ENCODE data around the gene KPTN.
"Not testable (repeated sequence)": the region's sequence is repeated elsewhere in the genome, so short reads cannot be mapped to it uniquely, and the experiment has no call there.

KPTN gene

DNA sequence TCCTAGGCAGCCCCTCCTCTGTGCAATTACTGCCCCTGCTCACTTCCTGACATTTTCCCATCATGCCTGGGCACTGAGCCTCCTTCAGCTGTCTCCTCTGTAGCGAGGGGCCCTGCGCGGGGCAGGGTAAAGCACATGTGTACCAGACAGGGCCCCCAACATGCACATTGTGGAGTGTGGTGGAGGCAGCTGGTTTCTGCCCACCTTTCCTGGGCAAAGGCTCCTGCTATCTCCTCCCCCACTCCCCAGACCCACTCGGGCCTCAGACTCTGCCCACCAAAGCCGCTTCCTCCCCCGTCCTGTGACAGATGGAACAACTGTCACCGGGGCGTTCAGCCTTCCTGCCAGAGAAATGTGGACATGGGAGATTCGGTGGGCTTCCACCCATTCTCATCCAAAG, 2.9 kb upstream of the KPTN start:
- Histone ChIP-seq H3K27ac (ENCODE audit: low read length) (peak overlapping the region; percentile 44; the same call in 1 of the 2 replicates), H3F3A (ENCODE audit: insufficient read depth, low read length) (no peaks in the 10 kb centered on the region), H3K27me3 (replicated peaks; ENCODE audit: insufficient read depth, low read length) (no peaks in the 10 kb centered on the region), H3K36me3 (replicated peaks; ENCODE audit: insufficient read depth, low read length) (no peaks in the 10 kb centered on the region), H3K9me2 (replicated peaks; ENCODE audit: insufficient read depth, low read length) (no peaks in the 10 kb centered on the region), H2AFZ (ENCODE audit: low read length) (no peak overlapping the region), H3K4me3 (ENCODE audit: low read length) (no peak overlapping the region), H3K4me1 (ENCODE audit: low read length) (peaks cover 21% of the 10 kb centered on the region), H3K4me2 (ENCODE audit: low read depth, low read length) (no peak overlapping the region), H3K79me2 (ENCODE audit: low read length) (peaks cover 10% of the 10 kb centered on the region), H3K9me3 (replicated peaks; ENCODE audit: insufficient read depth, low read length) (no peaks in the 10 kb centered on the region), H3K9ac (ENCODE audit: low read length) (no peak overlapping the region), H4K20me1 (ENCODE audit: insufficient read depth, low read length) (no peaks in the 10 kb centered on the region)
- DNase-seq = no peak
- no peak for TF ChIP-seq EZH2phosphoT487 (IDR thresholded peaks at IDR 0.05; ENCODE audit: low read length)
- TF ChIP-seq, protein P1, sequence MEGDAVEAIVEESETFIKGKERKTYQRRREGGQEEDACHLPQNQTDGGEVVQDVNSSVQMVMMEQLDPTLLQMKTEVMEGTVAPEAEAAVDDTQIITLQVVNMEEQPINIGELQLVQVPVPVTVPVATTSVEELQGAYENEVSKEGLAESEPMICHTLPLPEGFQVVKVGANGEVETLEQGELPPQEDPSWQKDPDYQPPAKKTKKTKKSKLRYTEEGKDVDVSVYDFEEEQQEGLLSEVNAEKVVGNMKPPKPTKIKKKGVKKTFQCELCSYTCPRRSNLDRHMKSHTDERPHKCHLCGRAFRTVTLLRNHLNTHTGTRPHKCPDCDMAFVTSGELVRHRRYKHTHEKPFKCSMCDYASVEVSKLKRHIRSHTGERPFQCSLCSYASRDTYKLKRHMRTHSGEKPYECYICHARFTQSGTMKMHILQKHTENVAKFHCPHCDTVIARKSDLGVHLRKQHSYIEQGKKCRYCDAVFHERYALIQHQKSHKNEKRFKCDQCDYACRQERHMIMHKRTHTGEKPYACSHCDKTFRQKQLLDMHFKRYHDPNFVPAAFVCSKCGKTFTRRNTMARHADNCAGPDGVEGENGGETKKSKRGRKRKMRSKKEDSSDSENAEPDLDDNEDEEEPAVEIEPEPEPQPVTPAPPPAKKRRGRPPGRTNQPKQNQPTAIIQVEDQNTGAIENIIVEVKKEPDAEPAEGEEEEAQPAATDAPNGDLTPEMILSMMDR (IDR thresholded peaks at IDR 0.05; ENCODE audit: low read length) = no peak
- TF ChIP-seq EZH2 (optimal IDR thresholded peaks at IDR 0.05; ENCODE audit: low read depth, low read length) = no peak

DNA sequence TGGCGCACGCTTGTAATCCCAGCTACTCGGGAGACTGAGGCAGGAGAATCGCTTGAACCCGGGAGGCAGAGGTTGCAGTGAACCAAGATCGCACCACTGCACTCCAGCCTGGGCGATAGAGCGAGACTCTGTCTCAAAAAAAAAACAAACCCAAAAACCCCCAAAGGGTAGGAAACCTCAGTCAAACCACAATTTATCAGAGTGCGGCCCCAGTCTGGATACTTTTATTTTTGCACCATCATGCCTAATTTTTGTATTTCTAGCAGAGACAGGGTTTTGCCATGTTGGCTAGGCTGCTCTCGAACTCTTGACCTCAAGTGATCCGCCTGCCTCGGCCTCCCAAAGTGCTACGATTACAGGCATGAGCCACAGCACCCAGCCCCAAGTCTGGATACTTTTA, 2.2 kb upstream of the KPTN start:
- not testable (repeated sequence) for H3K27me3 ChIP-seq (replicated peaks; ENCODE audit: insufficient read depth, low read length); H4K20me1 ChIP-seq (ENCODE audit: insufficient read depth, low read length); H3K79me2 ChIP-seq (ENCODE audit: low read length); H3K4me2 ChIP-seq (ENCODE audit: low read depth, low read length); H3K4me3 ChIP-seq (ENCODE audit: low read length); H3K9me3 ChIP-seq (replicated peaks; ENCODE audit: insufficient read depth, low read length); H3K36me3 ChIP-seq (replicated peaks; ENCODE audit: insufficient read depth, low read length); H3K9me2 ChIP-seq (replicated peaks; ENCODE audit: insufficient read depth, low read length); H3F3A ChIP-seq (ENCODE audit: insufficient read depth, low read length); H3K9ac ChIP-seq (ENCODE audit: low read length); H3K27ac ChIP-seq (ENCODE audit: low read length); DNase-seq; H2AFZ ChIP-seq (ENCODE audit: low read length)
- peaks cover 21% of the 10 kb centered on the region for H3K4me1 ChIP-seq (ENCODE audit: low read length)

DNA sequence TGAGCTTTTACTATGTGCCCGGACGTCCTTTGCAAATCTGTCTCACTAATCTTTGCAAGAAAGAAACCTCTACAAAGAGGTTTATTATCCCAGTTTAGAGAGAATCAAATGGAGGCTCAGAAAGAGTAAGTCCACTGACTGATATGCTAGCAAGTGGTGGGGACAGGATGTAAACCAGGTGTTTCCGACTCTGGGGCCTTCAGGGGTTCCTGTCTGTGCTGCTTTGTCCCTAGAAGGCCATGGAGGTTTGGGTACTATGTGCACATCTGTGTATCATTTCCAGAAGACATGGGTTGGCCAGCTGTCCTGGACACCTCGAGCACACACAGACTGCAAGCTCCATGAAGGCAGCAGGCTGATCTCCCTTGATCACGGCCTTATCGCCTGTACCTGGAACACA, 1.2 kb upstream of the KPTN start:
- no peaks in the 10 kb centered on the region for H3K9me3 ChIP-seq (replicated peaks; ENCODE audit: insufficient read depth, low read length)
- H3K36me3 ChIP-seq (replicated peaks; ENCODE audit: insufficient read depth, low read length) = no peaks in the 10 kb centered on the region
- H3K79me2 ChIP-seq (ENCODE audit: low read length) = peaks cover 10% of the 10 kb centered on the region
- peaks cover 15% of the 10 kb centered on the region for H3K4me1 ChIP-seq (ENCODE audit: low read length)
- H2AFZ ChIP-seq (ENCODE audit: low read length) = no peak overlapping the region
- no peaks in the 10 kb centered on the region for H3K9me2 ChIP-seq (replicated peaks; ENCODE audit: insufficient read depth, low read length)
- H3F3A ChIP-seq (ENCODE audit: insufficient read depth, low read length) = no peaks in the 10 kb centered on the region
- H3K27ac ChIP-seq (ENCODE audit: low read length) = peak overlapping the region; percentile 81; the same call in 1 of the 2 replicates
- H3K9ac ChIP-seq (ENCODE audit: low read length) = peak overlapping the region; percentile 94; the same call in 1 of the 2 replicates
- peak overlapping the region; percentile 77 for H3K4me2 ChIP-seq (ENCODE audit: low read depth, low read length)
- DNase-seq = no peak
- TF ChIP-seq, protein P1 (IDR thresholded peaks at IDR 0.05; ENCODE audit: low read length) = no peak
- TF ChIP-seq EZH2phosphoT487 (IDR thresholded peaks at IDR 0.05; ENCODE audit: low read length) = no peak
- TF ChIP-seq EZH2 (optimal IDR thresholded peaks at IDR 0.05; ENCODE audit: low read depth, low read length) = no peak
- H3K27me3 ChIP-seq (replicated peaks; ENCODE audit: insufficient read depth, low read length) = peaks cover 6% of the 10 kb centered on the region; the same call in 1 of the 2 replicates
- H4K20me1 ChIP-seq (ENCODE audit: insufficient read depth, low read length) = no peaks in the 10 kb centered on the region
- H3K4me3 ChIP-seq (ENCODE audit: low read length) = peak overlapping the region; percentile 97

DNA sequence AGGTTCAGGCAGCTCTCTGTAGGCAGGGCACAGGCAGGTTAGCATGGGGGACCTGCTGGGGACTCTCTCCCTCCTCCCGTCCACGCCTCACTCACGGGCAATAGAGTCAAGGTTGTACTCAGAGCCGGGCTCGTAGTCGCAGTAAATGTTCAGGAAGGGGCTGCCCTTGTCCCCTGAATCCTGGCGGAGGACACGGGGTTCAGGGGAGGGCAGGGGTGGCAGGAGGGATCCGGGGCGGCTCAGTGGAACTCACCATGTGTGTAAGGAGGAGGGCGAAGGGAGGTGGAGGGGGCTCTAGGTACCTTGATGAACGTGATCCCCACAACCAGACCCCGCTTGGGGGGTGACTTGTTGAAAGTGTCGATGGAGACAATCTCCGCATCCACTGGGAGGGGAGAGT, 819 bp downstream of the KPTN start:
- Histone ChIP-seq H3K36me3 (replicated peaks; ENCODE audit: insufficient read depth, low read length) (no peaks in the 10 kb centered on the region), H3K4me1 (ENCODE audit: low read length) (peaks cover 15% of the 10 kb centered on the region), H2AFZ (ENCODE audit: low read length) (0 out of 2 replicates have a peak overlapping the region, but pooled peaks have one; percentile 22), H3F3A (ENCODE audit: insufficient read depth, low read length) (no peaks in the 10 kb centered on the region), H3K4me3 (ENCODE audit: low read length) (peak overlapping the region; percentile 97), H3K27ac (ENCODE audit: low read length) (no peak overlapping the region), H3K9ac (ENCODE audit: low read length) (no peak overlapping the region), H3K79me2 (ENCODE audit: low read length) (peaks cover 10% of the 10 kb centered on the region), H3K4me2 (ENCODE audit: low read depth, low read length) (peak overlapping the region; percentile 55), H3K9me2 (replicated peaks; ENCODE audit: insufficient read depth, low read length) (no peaks in the 10 kb centered on the region), H3K27me3 (replicated peaks; ENCODE audit: insufficient read depth, low read length) (peaks cover 6% of the 10 kb centered on the region; the same call in 1 of the 2 replicates), H3K9me3 (replicated peaks; ENCODE audit: insufficient read depth, low read length) (no peaks in the 10 kb centered on the region), H4K20me1 (ENCODE audit: insufficient read depth, low read length) (no peaks in the 10 kb centered on the region)
- TF ChIP-seq EZH2 (optimal IDR thresholded peaks at IDR 0.05; ENCODE audit: low read depth, low read length) (no peak), EZH2phosphoT487 (IDR thresholded peaks at IDR 0.05; ENCODE audit: low read length) (no peak)
- TF ChIP-seq, protein P1 (IDR thresholded peaks at IDR 0.05; ENCODE audit: low read length) = no peak
- no peak for DNase-seq

Measured in MM.1S (cell line).